ENCODE data around the gene DDX52.
A peak's percentile ranks its signal among the peaks of the same experiment; 100 is the strongest.

DDX52 gene

DNA sequence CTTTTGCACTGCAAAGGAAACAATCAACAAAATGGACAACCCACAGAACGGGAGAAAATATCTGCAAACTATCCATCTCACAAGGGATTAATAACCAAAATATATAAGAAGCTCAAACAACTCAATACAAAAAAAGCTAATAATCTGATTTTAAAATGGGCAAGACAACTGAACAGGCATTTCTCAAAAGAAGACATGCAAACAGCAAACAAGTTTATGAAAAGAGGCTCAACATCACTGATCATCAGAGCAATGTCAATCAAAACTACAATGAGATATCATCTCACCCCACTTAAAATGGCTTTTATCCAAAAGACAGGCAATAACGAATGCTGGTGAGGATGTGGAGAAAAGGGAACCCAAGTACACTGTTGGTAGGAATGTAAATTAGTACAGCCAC lies 68.8 kb downstream of the DDX52 start:
- no peak for DNase-seq

DNA sequence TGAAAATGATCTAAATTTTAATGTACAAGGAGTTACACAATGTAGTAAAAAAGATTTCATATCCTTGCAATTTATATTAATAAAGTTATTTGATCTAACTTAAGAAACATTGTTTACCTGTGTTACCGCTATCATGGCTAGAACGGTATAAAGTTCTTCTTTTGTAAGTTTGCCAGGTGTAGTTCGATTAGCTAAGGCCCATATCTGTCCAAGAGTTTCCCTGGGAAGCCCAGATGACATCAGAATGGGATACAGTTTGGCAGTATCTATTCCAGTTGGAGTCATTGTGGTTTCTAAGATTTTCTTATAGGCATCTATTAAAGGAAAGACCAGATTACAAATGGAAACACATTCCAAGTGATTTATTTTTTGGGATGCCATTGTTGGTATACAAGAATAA lies 71.6 kb downstream of the DDX52 start:
- DNase-seq = no peak

DNA sequence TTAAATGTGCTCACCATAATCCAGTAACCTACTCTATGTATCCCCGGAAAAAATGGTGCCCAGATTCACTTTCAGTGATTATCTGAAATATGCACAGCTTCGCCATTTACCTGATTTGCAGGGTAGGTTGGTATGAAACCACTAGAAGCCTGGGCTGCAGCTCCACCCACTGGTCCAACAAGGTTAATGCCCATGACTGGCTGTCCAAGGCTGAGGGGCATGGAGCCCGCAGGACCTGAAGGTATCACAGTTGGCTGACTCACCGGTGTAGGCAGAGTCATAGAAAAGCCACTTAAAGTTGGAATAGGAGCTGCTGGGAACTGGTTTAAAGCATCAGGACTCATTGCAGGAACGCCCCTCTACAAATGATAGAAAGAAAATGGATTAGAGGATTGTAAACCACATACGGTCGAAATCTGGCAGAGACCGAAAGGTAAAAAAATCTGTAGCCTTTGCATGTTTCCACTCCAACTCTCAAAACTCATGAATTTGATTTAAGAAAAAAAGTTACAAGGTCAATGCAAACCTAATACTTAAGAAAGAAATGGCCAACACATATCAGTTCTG lies 72.6 kb downstream of the DDX52 start:
- peak; percentile 8 for DNase-seq

DNA sequence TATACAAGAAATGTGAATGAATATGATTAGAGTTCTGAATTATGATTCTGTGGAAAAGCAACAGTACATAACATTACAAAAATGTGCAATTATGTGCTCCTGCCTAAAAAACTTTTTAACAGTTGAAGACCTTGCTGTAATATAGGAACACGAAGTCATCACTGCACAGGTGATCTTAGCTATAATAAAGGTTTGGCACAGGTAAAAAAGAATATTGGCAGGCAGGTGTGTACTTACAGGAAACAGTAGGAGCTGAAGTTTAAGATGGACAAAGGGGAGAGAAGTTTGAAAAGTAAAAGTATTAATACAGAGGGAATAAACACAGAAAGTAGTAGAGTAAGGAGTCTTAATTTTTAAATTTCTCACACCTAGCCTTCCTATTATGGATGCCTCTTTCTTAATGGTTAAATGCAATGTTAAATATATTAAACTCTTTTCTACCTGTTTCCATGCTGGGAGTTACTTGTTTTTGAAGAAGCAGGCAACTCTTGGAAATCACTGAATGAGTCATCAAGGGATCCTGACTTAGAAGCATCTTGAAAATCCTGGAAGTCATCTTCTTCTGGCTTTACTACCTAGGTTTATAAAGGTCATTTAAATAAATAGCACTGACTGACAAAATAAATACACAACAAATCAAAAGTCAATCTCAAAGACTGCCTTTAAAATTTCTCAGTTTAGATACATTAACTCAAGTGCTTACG lies 74.7 kb downstream of the DDX52 start:
- DNase-seq = no peak

DNA sequence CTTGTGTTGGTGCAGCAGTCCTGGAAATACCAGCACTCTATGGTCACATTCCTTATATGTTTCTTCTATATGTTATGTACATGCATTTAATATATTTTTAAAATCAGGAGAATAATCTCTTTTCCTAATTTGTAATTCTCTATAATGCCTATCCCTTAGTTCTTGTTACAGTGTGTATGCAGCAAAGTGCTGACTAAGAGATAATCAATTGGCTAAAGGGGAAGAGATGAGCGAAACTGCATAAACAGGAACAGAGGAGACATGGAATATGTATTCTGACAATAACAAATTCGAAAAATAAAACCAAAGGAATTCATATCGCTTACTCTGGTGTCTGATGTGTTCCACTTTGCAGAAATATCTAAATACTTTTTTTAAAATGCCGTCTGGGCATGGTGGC lies 75.7 kb downstream of the DDX52 start:
- no peak for DNase-seq

DNA sequence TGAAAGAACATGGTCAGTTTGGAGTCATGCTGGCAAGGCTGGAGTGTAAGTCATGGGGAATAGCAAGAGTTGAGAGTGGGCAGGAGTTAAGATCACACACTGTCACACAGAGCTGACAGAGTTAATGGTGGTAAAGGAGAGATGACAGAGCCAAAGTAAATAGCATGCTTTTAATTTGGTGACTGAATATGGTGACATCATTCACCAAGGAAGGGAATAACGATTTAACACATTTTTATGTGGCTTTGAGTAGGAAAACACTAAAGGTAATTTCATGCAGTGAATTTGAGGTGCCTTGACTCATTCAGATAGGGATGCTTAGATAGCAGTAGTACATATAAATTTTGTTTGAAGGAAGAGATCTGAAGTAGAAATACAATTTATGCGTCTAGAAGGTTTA lies 76.1 kb downstream of the DDX52 start:
- DNase-seq = no peak

DNA sequence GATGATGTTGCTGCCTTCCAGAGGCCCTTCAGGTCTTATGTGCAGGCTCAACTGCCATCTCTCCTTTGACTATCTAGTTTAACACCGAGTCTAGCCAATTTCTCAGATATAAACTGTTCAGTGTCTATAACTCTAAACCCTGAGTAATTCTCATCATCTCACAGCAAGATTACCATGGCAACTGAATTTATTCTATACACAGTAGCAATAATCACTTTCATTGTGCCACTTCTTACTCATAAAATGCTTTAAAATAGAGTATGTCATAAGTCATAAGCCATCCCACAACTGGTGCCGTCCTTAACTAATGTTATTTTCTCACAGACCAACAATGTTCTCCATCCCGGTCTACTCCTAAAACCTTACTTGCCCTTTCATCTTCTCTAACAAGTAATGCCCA lies 79.0 kb downstream of the DDX52 start:
- DNase-seq = no peak

DNA sequence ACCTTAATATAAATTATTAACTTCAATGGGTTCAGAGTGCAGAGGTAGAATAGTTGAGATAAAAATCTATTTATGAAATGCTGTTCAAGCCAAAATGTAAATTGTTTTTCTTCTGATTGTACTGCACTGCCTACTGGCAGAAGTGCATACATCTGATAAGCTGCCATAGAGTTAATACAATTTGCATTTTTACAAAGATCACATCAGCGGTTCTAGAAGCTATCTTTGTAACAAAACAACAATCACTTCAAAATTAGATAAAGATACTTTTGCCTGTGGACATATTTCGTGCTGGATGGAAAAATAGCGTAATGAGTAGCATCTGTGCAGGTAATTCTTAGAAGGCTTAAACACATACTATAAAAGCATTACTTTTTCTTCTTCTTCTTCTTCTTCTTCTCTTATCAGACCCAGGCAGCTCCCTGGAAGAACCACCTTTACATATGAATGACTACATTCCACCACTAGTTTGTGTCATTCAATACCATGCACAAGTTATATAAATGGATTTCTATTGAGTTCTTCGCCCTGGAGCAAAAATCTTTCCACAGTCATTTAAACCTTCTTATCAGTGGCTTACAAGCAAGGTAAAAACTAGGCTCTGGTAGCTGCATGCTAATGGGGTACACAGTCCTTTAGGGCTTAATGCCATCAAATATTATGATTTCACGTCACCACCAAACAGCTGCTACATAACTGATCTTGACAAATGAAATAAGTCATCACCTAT lies 81.1 kb downstream of the DDX52 start:
- DNase-seq = no peak

Measured in central memory CD4-positive, alpha-beta T cell (primary cell).